Mesenchymal stem cell (in vitro differentiated cells and primary cell): ENCODE data around the gene GAP43. TPM values are rescaled to one million over a fixed set of nuclear protein-coding genes. Genes with fewer than 3 reads are reported as not detected.

Experiments used
- DNase-seq: peaks from one replicate; pipeline ENCODE4 v3.0.0-alpha.2; 2013
- H2AFZ ChIP-seq: one replicate; pipeline ENCODE4 v1.6.1; 2013; ENCODE audit warnings: low read depth, mild to moderate bottlenecking, control low read depth, inconsistent platforms, low read length, moderate library complexity
- H2AK5ac ChIP-seq: 2 replicates; pipeline ENCODE4 v1.6.1; 2013; ENCODE audit warnings: low read length, moderate library complexity, mild to moderate bottlenecking, inconsistent platforms; ENCODE audit not compliant: severe bottlenecking
- H2BK120ac ChIP-seq: one replicate; pipeline ENCODE4 v1.6.1; 2013; ENCODE audit warnings: low read depth, mild to moderate bottlenecking, inconsistent platforms, low read length, moderate library complexity
- H2BK12ac ChIP-seq, 2 experiments: one replicate each; pipeline ENCODE4 v1.6.1; 2013; ENCODE audit warnings: inconsistent platforms in 2 of 2, low read length in 2 of 2, mild to moderate bottlenecking in 2 of 2, moderate library complexity in 2 of 2, control low read depth in 1 of 2
- H2BK15ac ChIP-seq: one replicate; pipeline ENCODE4 v1.6.1; 2013; ENCODE audit warnings: mild to moderate bottlenecking, low read depth, inconsistent platforms; ENCODE audit not compliant: poor library complexity, severe bottlenecking
- H2BK5ac ChIP-seq: 2 replicates; pipeline ENCODE4 v1.6.1; 2013; ENCODE audit warnings: low read depth, mild to moderate bottlenecking, low read length, control low read depth, inconsistent platforms; ENCODE audit not compliant: poor library complexity, severe bottlenecking
- H3K14ac ChIP-seq, 2 experiments: one replicate each; pipeline ENCODE4 v1.6.1; 2013; ENCODE audit warnings: inconsistent platforms in 2 of 2, low read length in 2 of 2, control low read depth in 1 of 2, mild to moderate bottlenecking in 1 of 2, moderate library complexity in 1 of 2
- H3K18ac ChIP-seq, 2 experiments: one replicate each; pipeline ENCODE4 v1.6.1; 2013; ENCODE audit warnings: inconsistent platforms in 2 of 2, low read length in 2 of 2, control low read depth in 1 of 2, low read depth in 1 of 2, mild to moderate bottlenecking in 1 of 2
- H3K23ac ChIP-seq, 2 experiments: one replicate each; pipeline ENCODE4 v1.6.1; 2013; ENCODE audit warnings: inconsistent platforms in 2 of 2, low read length in 2 of 2, mild to moderate bottlenecking in 2 of 2, moderate library complexity in 2 of 2, control low read depth in 1 of 2
- H3K27ac ChIP-seq: 2 replicates; pipeline ENCODE4 v1.5.1; 2013; ENCODE audit warnings: mild to moderate bottlenecking, moderate library complexity, low read length, control low read depth, inconsistent platforms; ENCODE audit not compliant: poor library complexity, severe bottlenecking
- H3K27me3 ChIP-seq, 2 experiments: 2 replicates each; pipeline versions ENCODE4 v1.6.1 to v1.7.0; 2013; ENCODE audit warnings: low read length in 2 of 2, mild to moderate bottlenecking in 2 of 2, moderate library complexity in 2 of 2, control low read depth in 1 of 2, inconsistent platforms in 1 of 2; ENCODE audit not compliant: control insufficient read depth in 1 of 2, insufficient read depth in 1 of 2
- H3K36me3 ChIP-seq, 2 experiments: 2 replicates each; pipeline versions ENCODE4 v1.6.1 to v1.7.0; 2013; ENCODE audit warnings: low read length in 2 of 2, control low read depth in 1 of 2, inconsistent platforms in 1 of 2, low read depth in 1 of 2, mild to moderate bottlenecking in 1 of 2; ENCODE audit not compliant: insufficient read depth in 2 of 2, control insufficient read depth in 1 of 2
- H3K4ac ChIP-seq, 2 experiments: one replicate each; pipeline ENCODE4 v1.6.1; 2013; ENCODE audit warnings: inconsistent platforms in 2 of 2, low read length in 2 of 2, mild to moderate bottlenecking in 2 of 2, moderate library complexity in 2 of 2, control low read depth in 1 of 2, low read depth in 1 of 2
- H3K4me1 ChIP-seq: 2 replicates; pipeline ENCODE4 v1.6.1; 2013; ENCODE audit warnings: low read depth, low read length, control low read depth; ENCODE audit not compliant: control insufficient read depth, insufficient read depth
- H3K4me2 ChIP-seq: 2 replicates; pipeline ENCODE4 v1.6.1; 2013; ENCODE audit warnings: low read length, mild to moderate bottlenecking, inconsistent platforms; ENCODE audit not compliant: poor library complexity, severe bottlenecking
- H3K4me3 ChIP-seq, 2 experiments: 2 replicates each; pipeline versions ENCODE4 v1.5.1 to v1.7.0; 2013; ENCODE audit warnings: low read length in 2 of 2, mild to moderate bottlenecking in 2 of 2, control low read depth in 1 of 2, low read depth in 1 of 2; ENCODE audit not compliant: insufficient read depth in 1 of 2
- H3K79me1 ChIP-seq: replicated peaks from 2 replicates; pipeline ENCODE4 v1.6.1; 2013; ENCODE audit warnings: mild to moderate bottlenecking, control low read depth, low read length, inconsistent platforms; ENCODE audit not compliant: poor library complexity, severe bottlenecking
- H3K9ac ChIP-seq: 2 replicates; pipeline ENCODE4 v1.7.0; 2013; ENCODE audit warnings: mild to moderate bottlenecking, low read length, moderate library complexity
- H3K9me3 ChIP-seq: 2 replicates; pipeline ENCODE4 v1.7.0; 2013; ENCODE audit warnings: mild to moderate bottlenecking, low read length; ENCODE audit not compliant: control insufficient read depth
- H4K8ac ChIP-seq: one replicate; pipeline ENCODE4 v1.6.1; 2013; ENCODE audit warnings: inconsistent platforms, mild to moderate bottlenecking, low read length, moderate library complexity
- H4K91ac ChIP-seq: one replicate; pipeline ENCODE4 v1.6.1; 2013; ENCODE audit warnings: mild to moderate bottlenecking, low read length, inconsistent platforms
- WGBS: methylation state at CpG from one replicate; pipeline ENCODE4 v1.1.7; 2013; ENCODE audit warnings: mixed read lengths; 5-methylcytosine and 5-hydroxymethylcytosine counted together
- polyA plus RNA-seq, 2 experiments: library from polyadenylated mRNA; stranded (reverse); fragments of 200-250 nt; gene quantifications; one replicate each; pipeline ENCODE4 v1.2.3, GENCODE V29; 2013

GAP43 gene
- 0.54 TPM for polyA plus RNA-seq (2013, experiment 1 of 2)
- 0.52 TPM for polyA plus RNA-seq (2013, experiment 2 of 2)

GRCh38 chr3:115623044-115623868, at the start of gene GAP43:
GAP43 (plus strand) TSS chr3:115623510; CDS start chr3:115623690, 180 bp downstream.
- Histone ChIP-seq H3K9ac (peak within 1 kb of the TSS; percentile 84), H2BK15ac (no peak within 1 kb of the TSS), H2BK5ac (no peak within 1 kb of the TSS), H3K23ac (no peak within 1 kb of the TSS), H2AFZ (peak within 1 kb of the TSS; percentile 18), H3K4me1 (no peaks in the 10 kb centered on the region), H3K79me1 (no peaks in the 10 kb centered on the region), H3K36me3 (no peaks in the 10 kb centered on the region), H3K9me3 (no peaks in the 10 kb centered on the region), H2BK120ac (no peak within 1 kb of the TSS), H3K14ac (no peak within 1 kb of the TSS), H3K27me3 (peaks cover 14 to 38% of the 10 kb centered on the region in 2 experiments), H4K8ac (no peak within 1 kb of the TSS), H4K91ac (no peak within 1 kb of the TSS), H3K18ac (no peak within 1 kb of the TSS), H2AK5ac (no peak within 1 kb of the TSS), H2BK12ac (no peak within 1 kb of the TSS), H3K4me3 (peak within 1 kb of the TSS; percentile 28 to 77), H3K4me2 (peak within 1 kb of the TSS; percentile 72), H3K27ac (no peak within 1 kb of the TSS), H3K4ac (no peak within 1 kb of the TSS)
- WGBS, result 1% methylated on average over 20 of the region's 20 CpGs
- DNase-seq, result peak; percentile 82

- Histone ChIP-seq H3K9me3 (no peaks in the 10 kb centered on the region), H3K4me2 (no peak overlapping the region), H2BK12ac (no peak overlapping the region), H2BK15ac (no peak overlapping the region), H4K91ac (no peak overlapping the region), H3K9ac (no peak overlapping the region), H3K18ac (no peak overlapping the region), H3K14ac (no peak overlapping the region), H3K27me3 (peaks cover 0 to 12% of the 10 kb centered on the region in 2 experiments), H3K4me1 (peaks cover 2% of the 10 kb centered on the region), H3K4me3 (no peak overlapping the region), H3K36me3 (no peaks in the 10 kb centered on the region), H3K27ac (no peak overlapping the region), H2AFZ (no peak overlapping the region), H2AK5ac (no peak overlapping the region), H3K4ac (no peak overlapping the region), H3K23ac (no peak overlapping the region), H3K79me1 (no peaks in the 10 kb centered on the region), H2BK5ac (no peak overlapping the region), H4K8ac (no peak overlapping the region), H2BK120ac (no peak overlapping the region)
- 74% methylated on average over 3 of the region's 4 CpGs for WGBS
- no peak for DNase-seq
Observed at GRCh38 chr3:115576325-115576875, 46.9 kb upstream of the GAP43 start.

GRCh38 chr3:115577000-115577399, 46.3 kb upstream of the GAP43 start:
- no peaks in the 10 kb centered on the region for H3K9me3 ChIP-seq
- H4K8ac ChIP-seq, result no peak overlapping the region
- no peak overlapping the region for H3K18ac ChIP-seq
- no peak overlapping the region for H3K4me3 ChIP-seq
- no peak for DNase-seq
- no peak overlapping the region for H2BK15ac ChIP-seq
- 100% methylated on average over 1 of the region's 2 CpGs for WGBS
- no peak overlapping the region for H2AFZ ChIP-seq
- no peak overlapping the region for H3K4ac ChIP-seq
- H2BK5ac ChIP-seq, result no peak overlapping the region
- no peak overlapping the region for H4K91ac ChIP-seq
- peaks cover 2% of the 10 kb centered on the region for H3K4me1 ChIP-seq
- H2AK5ac ChIP-seq, result no peak overlapping the region
- H3K27ac ChIP-seq, result no peak overlapping the region
- no peak overlapping the region for H3K4me2 ChIP-seq
- H3K36me3 ChIP-seq, result no peaks in the 10 kb centered on the region
- H3K9ac ChIP-seq, result no peak overlapping the region
- H3K79me1 ChIP-seq, result no peaks in the 10 kb centered on the region
- no peak overlapping the region for H3K23ac ChIP-seq
- H3K27me3 ChIP-seq, result peaks cover 0 to 10% of the 10 kb centered on the region in 2 experiments
- no peak overlapping the region for H2BK120ac ChIP-seq
- H3K14ac ChIP-seq, result no peak overlapping the region
- no peak overlapping the region for H2BK12ac ChIP-seq

GRCh38 chr3:115578331-115578730, 45.0 kb upstream of the GAP43 start:
- Histone ChIP-seq H3K9ac (no peak overlapping the region), H3K4me2 (no peak overlapping the region), H3K9me3 (no peaks in the 10 kb centered on the region), H3K4me1 (peaks cover 2% of the 10 kb centered on the region), H2BK5ac (no peak overlapping the region), H3K27me3 (peaks cover 0 to 10% of the 10 kb centered on the region in 2 experiments), H2AK5ac (no peak overlapping the region), H2BK12ac (no peak overlapping the region), H2BK120ac (no peak overlapping the region), H3K27ac (no peak overlapping the region), H2BK15ac (no peak overlapping the region), H4K91ac (no peak overlapping the region), H3K4ac (no peak overlapping the region), H3K23ac (no peak overlapping the region), H4K8ac (no peak overlapping the region), H3K36me3 (no peaks in the 10 kb centered on the region), H3K18ac (no peak overlapping the region), H3K14ac (no peak overlapping the region), H2AFZ (no peak overlapping the region), H3K4me3 (no peak overlapping the region), H3K79me1 (no peaks in the 10 kb centered on the region)
- DNase-seq, result no peak
- WGBS, result 94% methylated on average over 1 of the region's 1 CpG
